ENCODE measurements around the gene OPRL1.

- no peak for TF ChIP-seq CTCF (IDR thresholded peaks at IDR 0.05)
- TF ChIP-seq POLR2A (IDR thresholded peaks at IDR 0.05) = no peak
- no peak for TF ChIP-seq POLR2AphosphoS5 (IDR thresholded peaks at IDR 0.05)
Observed at GRCh38 chr20:64083804-64084684, 4.2 kb downstream of the OPRL1 start, which contains the start of gene LKAAEAR1.

All from suprapubic skin (tissue), 4 donors.